Sigmoid colon (tissue), 4 donors: Measurements from ENCODE around the gene PNN.

Experiments
- CTCF ChIP-seq, 4 experiments: fragments of 450-650 bp in 3 of 4; fragments of 200-600 bp in 1 of 4; IDR thresholded peaks; one replicate each; pipeline ENCODE4 v1.5.1; 2016 to 2019; ENCODE audit warnings: antibody characterized with exemption in 4 of 4, mild to moderate bottlenecking in 3 of 4, moderate library complexity in 2 of 4
- EP300 ChIP-seq, 4 donors: sonication (generic); formaldehyde crosslinking; IDR thresholded peaks; one replicate each; pipeline ENCODE4 v1.6.1; 2017; ENCODE audit warnings: antibody characterized with exemption in 4 of 4
- POLR2A ChIP-seq, 2 donors: fragments of 450-650 bp; IDR thresholded peaks; one replicate each; pipeline ENCODE4 v1.6.1; 2016; ENCODE audit warnings: antibody characterized with exemption in 2 of 2, mild to moderate bottlenecking in 2 of 2, moderate library complexity in 2 of 2
- POLR2AphosphoS5 ChIP-seq, 4 donors: sonication (generic); formaldehyde crosslinking; IDR thresholded peaks; one replicate each; pipeline ENCODE4 v1.6.1; 2017; ENCODE audit warnings: antibody characterized with exemption in 4 of 4

- TF ChIP-seq CTCF (IDR thresholded peaks at IDR 0.05) (no peak), POLR2A (IDR thresholded peaks at IDR 0.05) (no peak), EP300 (IDR thresholded peaks at IDR 0.05) (no peak), POLR2AphosphoS5 (IDR thresholded peaks at IDR 0.05) (no peak)
These were observed 1.9 kb upstream of the PNN start for GRCh38 chr14:39173198-39173597.
